ENCODE measurements around the gene DIS3L2. TPM values are rescaled to one million over a fixed set of nuclear protein-coding genes. Genes with fewer than 3 reads are reported as not detected.

DIS3L2 gene
- polyA plus RNA-seq, 3 donors = 33.5 to 43.8 (median 37.1) TPM

DNA sequence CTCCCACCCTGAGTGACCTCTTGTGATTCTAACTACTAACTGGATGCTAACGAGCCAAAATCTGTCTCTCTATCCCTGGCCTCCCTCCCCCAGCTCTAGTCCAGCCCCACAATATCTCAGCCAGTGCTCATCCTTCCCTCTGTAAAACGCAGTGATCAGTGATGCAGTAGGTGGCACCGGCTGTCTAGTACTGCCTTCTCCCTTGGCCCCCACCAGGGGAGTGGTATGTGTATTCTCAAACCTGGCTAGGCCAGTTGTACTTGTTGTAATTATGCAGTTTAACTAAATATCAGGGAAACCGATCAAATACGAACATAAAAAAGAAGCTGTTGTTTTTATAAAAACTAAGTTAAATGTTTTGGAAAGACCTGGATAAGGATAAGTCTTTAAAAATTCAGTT lies 303.8 kb downstream of the DIS3L2 start:
- DNase-seq (ENCODE audit: extremely low read depth in 1 of 11, low read depth in 9 of 11, low spot score in 4 of 11) = no peak

- no peak for DNase-seq (ENCODE audit: extremely low read depth in 1 of 11, low read depth in 9 of 11, low spot score in 4 of 11)
Measured at GRCh38 chr2:232268636-232269165, 307.2 kb downstream of the DIS3L2 start.

GRCh38 chr2:232269867-232270266 lies 308.4 kb downstream of the DIS3L2 start:
- DNase-seq (ENCODE audit: extremely low read depth in 1 of 11, low read depth in 9 of 11, low spot score in 4 of 11) = no peak

DNA sequence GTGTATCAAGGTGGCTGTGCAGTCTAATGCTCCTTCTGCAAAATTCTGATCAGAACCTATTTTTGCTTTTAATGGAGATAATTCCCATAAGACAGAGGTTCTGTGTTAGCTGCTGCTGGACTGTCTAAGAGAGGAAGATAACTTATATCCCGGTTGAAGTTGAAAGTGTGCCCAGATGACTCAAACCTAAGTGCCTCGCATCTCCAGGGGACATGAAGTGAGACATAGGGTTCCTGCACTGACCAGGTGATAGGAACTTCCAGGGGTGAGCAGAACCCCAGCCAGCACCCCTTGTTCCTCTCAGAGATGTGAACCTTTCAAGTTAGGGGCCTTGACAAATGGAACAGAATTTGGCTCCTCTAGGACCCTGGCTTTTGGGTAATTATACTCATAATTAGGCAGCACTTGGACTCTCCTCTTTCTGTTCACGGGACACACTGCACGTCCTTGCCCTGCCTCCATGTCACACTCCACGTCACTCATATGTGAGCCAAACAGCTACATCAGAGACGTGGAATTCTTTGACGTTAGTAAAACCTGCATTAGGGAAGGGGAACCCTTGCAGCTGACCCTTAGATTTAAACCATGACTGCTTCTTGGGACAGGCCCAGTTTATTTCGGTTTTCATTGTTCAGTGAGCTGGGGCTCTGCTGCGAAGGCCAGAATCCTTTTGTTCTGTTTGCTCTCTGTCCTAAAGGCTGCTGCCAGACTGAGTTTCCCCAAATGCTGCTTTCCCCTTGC lies 312.6 kb downstream of the DIS3L2 start:
- DNase-seq (ENCODE audit: extremely low read depth in 1 of 11, low read depth in 9 of 11, low spot score in 4 of 11) = no peak

- no peak for DNase-seq (ENCODE audit: extremely low read depth in 1 of 11, low read depth in 9 of 11, low spot score in 4 of 11)
Measured at GRCh38 chr2:232275670-232276069, 314.2 kb downstream of the DIS3L2 start.

GRCh38 chr2:232276084-232276732 lies 314.7 kb downstream of the DIS3L2 start:
- no peak for DNase-seq (ENCODE audit: extremely low read depth in 1 of 11, low read depth in 9 of 11, low spot score in 4 of 11)

DNA sequence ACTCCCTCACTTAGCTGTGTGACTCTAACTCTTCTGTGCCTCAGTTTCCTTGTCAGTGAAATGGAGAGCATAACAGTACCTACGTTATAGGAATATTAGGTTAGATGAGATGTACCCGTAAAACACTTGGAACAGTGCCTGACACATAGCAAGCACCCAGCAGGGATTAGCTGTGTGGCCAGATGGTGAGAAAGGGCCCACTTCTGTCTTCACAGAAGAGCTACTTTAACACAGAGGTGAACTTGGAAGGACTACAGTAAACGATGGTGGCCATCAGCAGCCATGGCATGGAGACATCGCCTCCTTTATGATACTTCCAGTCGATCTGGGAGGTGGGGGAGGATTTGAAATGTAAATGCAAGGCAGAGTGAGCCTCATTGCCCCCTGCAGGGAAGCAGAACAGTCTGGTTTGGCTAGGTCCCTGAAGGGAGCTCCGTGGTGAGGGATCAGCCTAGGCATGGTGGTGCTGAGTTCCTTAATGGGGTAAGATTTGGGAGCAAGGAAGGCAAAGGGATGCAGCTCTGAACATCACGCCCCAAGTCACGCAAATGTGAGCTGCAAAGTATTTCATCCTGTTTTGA lies 315.3 kb downstream of the DIS3L2 start:
- no peak for DNase-seq (ENCODE audit: extremely low read depth in 1 of 11, low read depth in 9 of 11, low spot score in 4 of 11)

GRCh38 chr2:232278534-232278933 lies 317.0 kb downstream of the DIS3L2 start:
- no peak for DNase-seq (ENCODE audit: extremely low read depth in 1 of 11, low read depth in 9 of 11, low spot score in 4 of 11)

DNA sequence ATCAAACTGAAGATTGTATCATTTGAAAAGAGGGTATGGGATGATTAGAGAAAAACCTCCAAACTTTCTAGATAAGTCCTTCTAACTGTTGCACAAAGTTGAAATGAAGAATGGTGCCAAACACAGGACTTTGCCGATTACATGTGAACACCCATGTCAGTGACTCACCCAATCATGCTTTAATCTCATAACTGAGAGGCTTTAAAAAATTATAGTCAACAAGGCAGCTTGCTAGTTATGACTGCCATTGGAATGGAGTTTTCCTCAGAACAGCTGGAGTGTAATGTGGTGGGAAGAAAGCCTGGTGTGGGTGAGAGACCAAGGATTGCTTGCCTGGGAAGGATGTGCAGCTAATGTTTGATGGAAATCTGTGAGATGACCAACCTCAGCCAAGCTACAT lies 318.8 kb downstream of the DIS3L2 start:
- DNase-seq (ENCODE audit: extremely low read depth in 1 of 11, low read depth in 9 of 11, low spot score in 4 of 11) = no peak

DNA sequence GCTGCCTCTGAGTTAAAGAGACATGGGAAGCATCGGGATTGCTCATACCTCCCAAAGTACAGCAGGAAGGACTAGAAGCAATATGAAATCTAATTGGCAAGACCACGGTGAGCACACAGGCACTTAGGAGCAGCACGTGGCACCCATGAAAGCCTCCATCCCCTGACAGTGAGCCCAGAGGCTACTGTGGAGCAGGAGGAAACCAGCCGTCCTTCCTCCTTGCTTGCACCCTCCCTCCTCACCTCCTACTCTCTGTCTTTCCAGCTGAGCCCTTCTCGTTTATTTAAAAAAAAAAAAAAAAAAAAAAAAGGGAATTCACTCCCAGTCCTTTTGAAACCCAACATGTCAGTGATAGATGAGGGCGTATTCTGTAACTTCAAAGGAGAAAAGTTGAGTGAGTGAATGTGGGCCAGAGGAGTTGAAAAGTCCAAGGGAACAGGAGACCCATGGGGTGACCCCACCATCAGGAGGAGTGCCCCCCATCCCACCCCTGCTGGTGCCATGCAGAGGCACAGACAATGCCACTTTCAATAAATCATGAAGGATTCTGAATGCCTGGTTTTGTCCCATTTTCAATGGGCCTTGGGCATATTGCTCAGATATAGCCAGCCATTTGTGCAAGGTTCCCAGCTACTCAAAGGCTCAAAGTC lies 320.5 kb downstream of the DIS3L2 start:
- DNase-seq (ENCODE audit: extremely low read depth in 1 of 11, low read depth in 9 of 11, low spot score in 4 of 11) = no peak

DNA sequence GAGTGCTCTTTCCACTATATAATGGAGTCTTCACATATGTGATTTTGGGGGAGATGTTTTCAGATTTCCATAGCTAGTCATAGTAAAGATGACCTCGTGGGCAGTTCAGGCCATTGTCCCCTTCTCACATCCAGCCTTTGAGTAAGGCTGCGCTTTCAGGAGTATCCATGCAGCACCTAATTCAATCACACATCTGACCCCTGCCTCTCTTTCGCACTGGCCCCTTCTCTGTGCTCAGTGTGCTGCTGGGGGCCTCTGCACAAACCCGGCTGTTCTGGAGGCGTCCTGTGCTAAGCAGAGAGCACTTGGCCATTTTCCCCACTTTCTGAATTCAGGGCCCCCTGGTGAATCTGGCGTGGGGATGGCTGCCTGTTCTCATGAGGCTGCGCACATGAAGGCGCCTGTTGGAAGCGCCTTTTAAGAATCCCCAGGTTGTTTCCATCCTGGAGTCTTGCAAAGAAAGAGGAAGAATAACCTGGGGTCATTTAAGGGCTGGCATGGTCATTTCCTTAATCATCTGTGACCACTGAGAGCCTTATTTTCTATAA lies 321.1 kb downstream of the DIS3L2 start:
- DNase-seq (ENCODE audit: extremely low read depth in 1 of 11, low read depth in 9 of 11, low spot score in 4 of 11) = no peak

DNA sequence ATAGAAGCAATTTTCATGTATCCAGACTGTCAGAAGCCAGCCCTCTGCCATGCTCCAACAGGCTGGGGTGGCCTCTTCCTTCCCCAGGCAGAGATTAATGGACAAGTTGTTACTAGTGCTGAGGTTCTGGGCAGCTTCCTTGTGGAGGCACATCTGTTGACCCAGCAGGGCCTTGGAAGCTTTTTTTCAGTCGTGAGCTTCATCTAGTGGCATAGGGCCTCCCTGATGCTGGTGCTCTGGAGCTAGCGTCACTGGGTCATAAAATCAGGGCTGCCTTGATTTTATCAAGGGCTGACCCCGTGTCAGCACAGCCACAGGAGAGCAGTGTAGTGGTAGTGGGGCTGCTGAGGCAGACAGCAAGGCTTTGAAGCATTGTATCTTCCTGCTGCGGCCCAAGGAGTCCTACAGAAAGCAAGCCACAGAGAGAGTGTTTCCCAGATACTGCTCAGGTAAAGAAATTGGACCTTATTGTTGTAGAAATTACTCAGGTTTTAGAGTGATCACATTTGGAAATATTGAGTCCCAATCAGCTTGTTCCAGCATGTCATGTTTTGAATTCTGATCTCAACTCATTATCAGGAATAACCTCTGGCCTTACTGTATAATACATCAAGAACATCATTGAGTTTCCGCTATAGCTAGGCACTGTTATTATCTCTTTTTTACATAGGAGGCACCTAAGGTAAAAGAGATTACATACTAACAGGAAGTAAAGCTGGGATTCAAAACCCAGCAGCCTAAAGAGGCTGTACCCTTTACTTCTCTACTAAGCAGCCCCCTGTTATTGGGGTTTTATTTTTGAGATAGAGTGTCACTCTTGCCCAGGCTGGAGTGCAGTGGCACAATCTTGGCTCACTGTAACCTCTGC lies 324.7 kb downstream of the DIS3L2 start:
- DNase-seq (ENCODE audit: extremely low read depth in 1 of 11, low read depth in 9 of 11, low spot score in 4 of 11) = peak in 1 of 11 donors; percentile 3

DNA sequence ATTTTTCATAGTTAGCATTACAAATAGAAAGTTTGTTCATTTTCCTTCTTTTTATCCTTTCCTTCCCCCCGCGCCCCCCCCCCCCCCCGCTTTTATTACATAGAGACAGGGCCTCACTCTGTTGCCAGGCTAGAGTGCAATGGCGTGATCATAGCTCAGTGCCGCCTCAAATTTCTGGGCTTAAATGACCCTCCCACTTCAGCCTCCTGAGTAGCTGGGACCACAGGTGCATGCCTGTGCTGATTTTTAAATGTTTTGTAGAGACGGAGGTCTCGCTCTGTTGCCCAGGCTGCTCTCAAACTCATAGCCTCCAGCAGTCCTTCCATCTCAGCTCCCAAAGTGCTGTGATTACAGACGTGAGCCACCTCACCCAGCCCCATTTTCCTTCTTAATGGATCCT lies 325.8 kb downstream of the DIS3L2 start:
- peak in 5 of 11 donors; percentile 11 to 41 (median 23) for DNase-seq (ENCODE audit: extremely low read depth in 1 of 11, low read depth in 9 of 11, low spot score in 4 of 11)

DNA sequence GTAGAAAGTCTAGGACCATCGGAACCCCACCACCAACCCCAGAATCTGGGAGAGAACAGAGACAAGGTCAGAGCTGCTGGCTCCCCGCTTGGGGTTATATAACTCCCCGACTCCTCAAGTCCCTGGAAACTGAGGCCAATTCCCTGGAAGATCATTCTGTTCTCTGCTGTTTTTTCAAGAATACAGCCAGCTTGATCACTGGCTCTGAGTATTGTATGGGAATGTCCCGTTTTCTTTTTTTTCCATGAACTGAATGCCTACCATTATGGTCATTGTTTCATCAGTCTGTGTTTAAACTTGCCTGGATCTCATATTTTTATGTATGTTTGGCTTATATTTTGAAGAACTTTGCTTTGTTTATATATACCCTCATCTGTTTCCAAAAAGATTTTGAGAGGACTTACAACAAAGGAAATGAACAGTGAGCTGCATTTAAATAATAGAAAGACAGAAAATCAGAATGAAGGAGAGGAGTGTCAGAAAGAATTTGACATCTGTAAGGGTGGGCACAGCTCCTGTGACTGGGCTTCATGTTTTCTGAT lies 327.0 kb downstream of the DIS3L2 start:
- DNase-seq (ENCODE audit: extremely low read depth in 1 of 11, low read depth in 9 of 11, low spot score in 4 of 11) = no peak

DNA sequence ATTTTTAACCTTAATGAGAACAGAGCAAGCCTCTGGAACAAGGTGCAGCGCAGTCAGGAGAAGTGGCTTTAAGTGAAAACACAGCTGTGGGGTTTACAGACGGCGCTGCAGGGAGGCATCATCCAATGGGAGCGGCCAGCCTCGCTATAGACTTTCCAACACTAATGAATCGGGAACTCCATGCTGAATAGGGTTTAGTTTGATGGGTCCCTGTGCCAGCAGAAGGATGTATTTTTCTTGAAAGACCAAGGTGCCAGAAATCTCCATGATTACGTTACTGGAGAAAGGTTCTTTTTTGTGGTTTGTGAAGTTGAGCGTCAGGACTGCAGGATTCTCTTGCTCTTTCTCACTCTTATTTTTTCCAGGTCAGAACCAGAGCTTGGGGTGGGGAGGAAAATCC lies 329.2 kb downstream of the DIS3L2 start:
- no peak for DNase-seq (ENCODE audit: extremely low read depth in 1 of 11, low read depth in 9 of 11, low spot score in 4 of 11)

GRCh38 chr2:232291343-232291742 lies 329.8 kb downstream of the DIS3L2 start:
- no peak for DNase-seq (ENCODE audit: extremely low read depth in 1 of 11, low read depth in 9 of 11, low spot score in 4 of 11)

DNA sequence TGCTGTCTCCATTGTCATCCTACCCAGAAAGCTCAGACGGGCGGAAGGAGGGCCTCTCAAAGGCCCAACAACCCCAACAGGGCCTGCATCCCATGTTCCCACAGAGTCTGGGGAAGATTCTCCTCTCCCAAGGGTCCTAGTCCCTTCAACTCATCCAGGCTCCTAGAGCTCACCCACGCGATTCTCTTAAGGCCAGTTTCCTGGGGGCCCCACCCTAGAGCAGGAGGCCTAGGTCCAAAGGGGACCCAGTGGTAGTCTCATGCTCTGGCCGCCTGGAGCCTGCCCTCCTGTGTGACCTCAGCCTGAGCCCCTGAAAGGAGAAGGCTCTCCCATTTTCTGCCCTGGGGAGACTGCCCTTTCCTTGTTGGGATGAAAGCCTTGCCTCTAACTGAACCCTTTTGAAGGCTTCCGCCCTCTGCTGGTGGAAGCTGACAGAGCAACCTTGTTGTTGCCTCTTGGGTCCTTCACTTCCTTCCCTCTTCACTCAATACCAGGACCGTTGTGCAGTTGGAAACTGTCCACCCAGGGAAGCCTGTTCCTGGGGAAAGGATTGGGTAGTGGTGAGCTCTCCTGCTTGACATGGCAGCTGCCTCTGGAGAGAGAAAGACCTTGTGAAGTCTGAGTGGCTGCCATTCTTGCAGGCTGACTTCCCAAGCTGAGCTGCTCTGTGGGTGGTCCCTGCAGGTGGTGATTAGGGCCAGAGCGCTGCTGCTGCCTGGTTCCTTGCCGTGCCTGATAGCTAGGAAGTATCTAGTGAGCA lies 331.1 kb downstream of the DIS3L2 start:
- DNase-seq (ENCODE audit: extremely low read depth in 1 of 11, low read depth in 9 of 11, low spot score in 4 of 11) = peak in 2 of 11 donors; percentile 24 to 27

DNA sequence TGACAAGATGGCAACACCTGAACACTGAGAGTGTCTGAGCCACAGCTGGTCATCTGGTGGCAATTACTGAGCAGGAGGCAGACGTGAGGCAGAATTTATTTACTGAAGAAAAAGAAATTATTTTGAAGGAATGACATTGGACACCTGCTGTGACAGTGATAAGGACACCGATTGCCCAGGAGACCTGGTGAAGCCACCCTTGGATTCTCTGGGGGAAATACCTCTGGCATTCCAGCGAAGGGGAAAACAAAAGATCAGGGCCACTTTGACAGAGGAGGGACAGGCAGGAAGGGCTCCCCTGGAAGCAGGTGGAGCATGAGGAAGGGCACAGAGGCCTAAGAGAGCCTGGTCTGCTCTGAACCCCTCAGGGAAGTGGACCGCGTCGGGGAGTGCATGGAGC lies 331.7 kb downstream of the DIS3L2 start:
- no peak for DNase-seq (ENCODE audit: extremely low read depth in 1 of 11, low read depth in 9 of 11, low spot score in 4 of 11)
